ENCODE measurements around the gene UGT1A9.
"Not testable (repeated sequence)": the region's sequence is repeated elsewhere in the genome, so short reads cannot be mapped to it uniquely, and the experiment has no call there.

Gene UGT1A9

GRCh38 chr2:233671290-233672161 lies at the start of gene UGT1A9:
Gene UGT1A9 (plus strand): TSS chr2:233671898. CDS start chr2:233671935, 37 bp downstream.
- DNase-seq, result no peak

- DNase-seq, result no peak
Measured at GRCh38 chr2:233627331-233628025, 44.2 kb upstream of the UGT1A9 start.

GRCh38 chr2:233636306-233636705 lies 35.4 kb upstream of the UGT1A9 start, which contains the start of gene UGT1A10:
Gene UGT1A10 (plus strand): TSS chr2:233636448. CDS start chr2:233636523, 75 bp downstream.
- DNase-seq, result not testable (repeated sequence)

- DNase-seq, result no peak
Measured at GRCh38 chr2:233638836-233639235, 32.9 kb upstream of the UGT1A9 start.

GRCh38 chr2:233639860-233640259 lies 31.8 kb upstream of the UGT1A9 start:
- no peak for DNase-seq

- no peak for DNase-seq
Measured at GRCh38 chr2:233643128-233643527, 28.6 kb upstream of the UGT1A9 start.

- not testable (repeated sequence) for DNase-seq
Measured at GRCh38 chr2:233646033-233646432, 25.7 kb upstream of the UGT1A9 start.

- DNase-seq, result no peak
Measured at GRCh38 chr2:233650981-233651380, 20.7 kb upstream of the UGT1A9 start.

GRCh38 chr2:233651430-233651829 lies 20.3 kb upstream of the UGT1A9 start:
- no peak for DNase-seq

- DNase-seq, result no peak
Measured at GRCh38 chr2:233654501-233654900, 17.2 kb upstream of the UGT1A9 start.

- no peak for DNase-seq
Measured at GRCh38 chr2:233655043-233655442, 16.7 kb upstream of the UGT1A9 start.

GRCh38 chr2:233655943-233656342 lies 15.8 kb upstream of the UGT1A9 start:
- DNase-seq, result not testable (repeated sequence)

- DNase-seq, result no peak
Measured at GRCh38 chr2:233656443-233656842, 15.3 kb upstream of the UGT1A9 start.

GRCh38 chr2:233658610-233659009 lies 13.1 kb upstream of the UGT1A9 start:
- no peak for DNase-seq

- DNase-seq, result no peak
Measured at GRCh38 chr2:233663911-233664310, 7.8 kb upstream of the UGT1A9 start.

GRCh38 chr2:233668605-233669260 lies 3.0 kb upstream of the UGT1A9 start:
- no peak for DNase-seq

- no peak for DNase-seq
Measured at GRCh38 chr2:233672886-233673285, 1.2 kb downstream of the UGT1A9 start.

- DNase-seq, result no peak
Measured at GRCh38 chr2:233673896-233674295, 2.2 kb downstream of the UGT1A9 start.

GRCh38 chr2:233674314-233674713 lies 2.6 kb downstream of the UGT1A9 start:
- DNase-seq, result no peak

GRCh38 chr2:233674995-233675394 lies 3.3 kb downstream of the UGT1A9 start:
- DNase-seq, result no peak

GRCh38 chr2:233676046-233676445 lies 4.3 kb downstream of the UGT1A9 start:
- no peak for DNase-seq

GRCh38 chr2:233679196-233679595 lies 7.5 kb downstream of the UGT1A9 start:
- DNase-seq, result no peak

GRCh38 chr2:233680361-233681045 lies 8.8 kb downstream of the UGT1A9 start:
- DNase-seq, result no peak
